Peyer's patch (tissue), 4 donors: ENCODE results near the gene CNOT8.

Source experiments
- POLR2A ChIP-seq, 2 donors: fragments of 450-650 bp; IDR thresholded peaks; one replicate each; pipeline ENCODE4 v1.5.1; 2017; ENCODE audit warnings: antibody characterized with exemption in 2 of 2, mild to moderate bottlenecking in 2 of 2, moderate library complexity in 2 of 2
- TF ChIP-seq, protein P1 (sequence below), 6 experiments: fragments of 450-650 bp in 4 of 6; fragments of 200-600 bp in 2 of 6; sonication (generic) in 1 of 6; IDR thresholded peaks; one replicate each; pipeline ENCODE4 v1.5.1; 2017 to 2019; ENCODE audit warnings: antibody characterized with exemption in 6 of 6, mild to moderate bottlenecking in 3 of 6, moderate library complexity in 1 of 6

- no peak for TF ChIP-seq POLR2A (IDR thresholded peaks at IDR 0.05)
- TF ChIP-seq, protein P1, sequence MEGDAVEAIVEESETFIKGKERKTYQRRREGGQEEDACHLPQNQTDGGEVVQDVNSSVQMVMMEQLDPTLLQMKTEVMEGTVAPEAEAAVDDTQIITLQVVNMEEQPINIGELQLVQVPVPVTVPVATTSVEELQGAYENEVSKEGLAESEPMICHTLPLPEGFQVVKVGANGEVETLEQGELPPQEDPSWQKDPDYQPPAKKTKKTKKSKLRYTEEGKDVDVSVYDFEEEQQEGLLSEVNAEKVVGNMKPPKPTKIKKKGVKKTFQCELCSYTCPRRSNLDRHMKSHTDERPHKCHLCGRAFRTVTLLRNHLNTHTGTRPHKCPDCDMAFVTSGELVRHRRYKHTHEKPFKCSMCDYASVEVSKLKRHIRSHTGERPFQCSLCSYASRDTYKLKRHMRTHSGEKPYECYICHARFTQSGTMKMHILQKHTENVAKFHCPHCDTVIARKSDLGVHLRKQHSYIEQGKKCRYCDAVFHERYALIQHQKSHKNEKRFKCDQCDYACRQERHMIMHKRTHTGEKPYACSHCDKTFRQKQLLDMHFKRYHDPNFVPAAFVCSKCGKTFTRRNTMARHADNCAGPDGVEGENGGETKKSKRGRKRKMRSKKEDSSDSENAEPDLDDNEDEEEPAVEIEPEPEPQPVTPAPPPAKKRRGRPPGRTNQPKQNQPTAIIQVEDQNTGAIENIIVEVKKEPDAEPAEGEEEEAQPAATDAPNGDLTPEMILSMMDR (IDR thresholded peaks at IDR 0.05) = no peak
These were observed 22.2 kb upstream of the CNOT8 start for GRCh38 chr5:154836225-154836624.
